Natural killer cell treated with Interleukin-12 subunit alpha and Interleukin-12 subunit beta and Interleukin-15 and Interleukin-18, amount 100 ng/mL, for 72 hours (primary cell): ENCODE data around the gene ZCCHC2. TPM values are rescaled to one million over a fixed set of nuclear protein-coding genes. Genes with fewer than 3 reads are reported as not detected.
A peak's percentile ranks its signal among the peaks of the same experiment; 100 is the strongest.

Experiments used
- ATAC-seq, 2 donors: fragments of 150-1000 bp; cut with Tn5 transposase in 1 of 2; sonication (Bioruptor Pico), chemical (Tn5 transposase) in 1 of 2; 2 replicates each; pipeline ENCODE4 v1.10.0; 2021
- DNase-seq: peaks from one replicate; pipeline ENCODE4 v3.0.0; 2022; ENCODE audit warnings: low spot score
- H3K27ac Mint-ChIP-seq, 2 donors: 1 replicate in 1 of 2; 2 replicates in 1 of 2; pipeline ENCODE4 v1.8.0; 2022; ENCODE audit warnings: mixed read lengths in 2 of 2, mild to moderate bottlenecking in 1 of 2, moderate library complexity in 1 of 2
- H3K27me3 Mint-ChIP-seq, 2 donors: 1 replicate in 1 of 2; 2 replicates in 1 of 2; pipeline ENCODE4 v1.8.0; 2022; ENCODE audit warnings: mixed read lengths in 2 of 2
- H3K36me3 Mint-ChIP-seq: one replicate; pipeline ENCODE4 v1.8.0; 2022; ENCODE audit warnings: mixed read lengths
- H3K4me1 Mint-ChIP-seq, 2 donors: 1 replicate in 1 of 2; 2 replicates in 1 of 2; pipeline ENCODE4 v1.8.0; 2022; ENCODE audit warnings: low read depth in 2 of 2, mixed read lengths in 2 of 2, mild to moderate bottlenecking in 1 of 2
- H3K4me3 Mint-ChIP-seq: one replicate; pipeline ENCODE4 v1.8.0; 2022; ENCODE audit warnings: mixed read lengths
- H3K9me3 Mint-ChIP-seq: 2 replicates; pipeline ENCODE4 v1.8.0; 2022; ENCODE audit warnings: mixed read lengths
- total RNA-seq, 2 donors: library from RNA; stranded (reverse); gene quantifications; one replicate each; pipeline ENCODE4 v1.2.3, GENCODE V29; 2022

The ZCCHC2 gene
- total RNA-seq, 2 donors from 2014 or later: 46.3 to 51.2 TPM

GRCh38 chr18:62519684-62520083 is 3.1 kb upstream of the ZCCHC2 start:
- no peaks in the 10 kb centered on the region for H3K9me3 Mint-ChIP-seq
- no peak overlapping the region for H3K27ac Mint-ChIP-seq
- H3K4me3 Mint-ChIP-seq: no peak overlapping the region
- H3K27me3 Mint-ChIP-seq: peaks cover 0 to 10% of the 10 kb centered on the region in 2 donors
- no peak for ATAC-seq
- no peak for DNase-seq
- peaks cover 7% of the 10 kb centered on the region for H3K36me3 Mint-ChIP-seq
- H3K4me1 Mint-ChIP-seq: peaks cover 8 to 15% of the 10 kb centered on the region in 2 donors

DNA sequence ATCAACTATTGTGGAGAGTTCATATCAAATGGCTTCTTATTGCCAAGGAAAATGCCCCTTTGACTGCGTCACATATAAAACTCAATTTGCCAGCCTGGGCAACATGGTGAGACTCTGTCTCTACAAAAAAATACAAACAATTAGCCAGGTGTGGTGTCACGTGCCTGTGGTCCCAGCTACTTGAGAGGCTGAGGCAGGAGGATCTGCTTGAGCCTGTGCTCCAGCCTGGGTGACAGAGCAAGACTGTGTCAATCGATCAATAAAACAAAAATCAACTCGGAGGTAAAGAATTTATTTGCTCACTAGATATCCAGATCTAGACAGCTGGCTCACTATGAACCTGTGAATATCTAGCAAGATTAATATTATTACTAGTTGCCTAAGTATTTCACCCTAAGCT is 1.7 kb upstream of the ZCCHC2 start:
- peaks cover 16% of the 10 kb centered on the region for H3K36me3 Mint-ChIP-seq
- ATAC-seq (no peak), DNase-seq (no peak)
- H3K27me3 Mint-ChIP-seq: peaks cover 0 to 10% of the 10 kb centered on the region in 2 donors
- H3K4me3 Mint-ChIP-seq: peak overlapping the region; percentile 88
- H3K9me3 Mint-ChIP-seq: no peaks in the 10 kb centered on the region
- peak overlapping the region; percentile 73 to 79 for H3K27ac Mint-ChIP-seq
- peaks cover 21 to 29% of the 10 kb centered on the region in 2 donors for H3K4me1 Mint-ChIP-seq

GRCh38 chr18:62521593-62521992 is 1.2 kb upstream of the ZCCHC2 start:
- Mint-ChIP-seq H3K4me3 (peak overlapping the region; percentile 88), H3K4me1 (peaks cover 22 to 29% of the 10 kb centered on the region in 2 donors), H3K9me3 (no peaks in the 10 kb centered on the region), H3K36me3 (peaks cover 16% of the 10 kb centered on the region), H3K27me3 (peaks cover 0 to 10% of the 10 kb centered on the region in 2 donors), H3K27ac (peak overlapping the region; percentile 73 to 79)
- no peak for DNase-seq
- no peak for ATAC-seq

GRCh38 chr18:62522178-62522503 is 684 bp upstream of the ZCCHC2 start:
- Mint-ChIP-seq H3K4me1 (peaks cover 22 to 29% of the 10 kb centered on the region in 2 donors), H3K27me3 (peaks cover 0 to 10% of the 10 kb centered on the region in 2 donors), H3K27ac (peak overlapping the region; percentile 73 to 79), H3K36me3 (peaks cover 16% of the 10 kb centered on the region), H3K9me3 (no peaks in the 10 kb centered on the region), H3K4me3 (peak overlapping the region; percentile 88)
- peak; percentile 0 for ATAC-seq
- no peak for DNase-seq

DNA sequence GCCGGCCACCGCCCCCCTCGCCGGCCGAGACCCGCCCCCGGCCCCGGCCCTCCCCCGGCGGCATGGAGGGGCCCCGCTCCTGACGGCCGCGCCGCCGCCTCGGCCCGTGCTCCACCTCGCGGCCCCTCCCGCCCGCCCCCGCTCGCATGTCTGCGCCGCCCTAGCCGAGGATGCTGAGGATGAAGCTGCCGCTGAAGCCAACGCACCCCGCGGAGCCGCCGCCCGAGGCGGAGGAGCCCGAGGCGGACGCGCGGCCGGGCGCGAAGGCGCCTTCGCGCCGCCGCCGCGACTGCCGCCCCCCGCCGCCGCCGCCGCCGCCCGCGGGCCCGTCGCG is 397 bp downstream of the ZCCHC2 start:
- Mint-ChIP-seq H3K36me3 (peaks cover 12% of the 10 kb centered on the region), H3K4me3 (no peak overlapping the region), H3K27me3 (peaks cover 0 to 7% of the 10 kb centered on the region in 2 donors), H3K9me3 (no peaks in the 10 kb centered on the region), H3K27ac (no peak overlapping the region), H3K4me1 (peaks cover 22 to 38% of the 10 kb centered on the region in 2 donors)
- ATAC-seq: no peak
- no peak for DNase-seq

- no peaks in the 10 kb centered on the region for H3K9me3 Mint-ChIP-seq
- H3K27ac Mint-ChIP-seq: peak overlapping the region in 1 of 2 donors; percentile 97
- ATAC-seq (peak in 1 of 2 donors; percentile 1), DNase-seq (peak; percentile 67)
- H3K4me1 Mint-ChIP-seq: peaks cover 22 to 38% of the 10 kb centered on the region in 2 donors
- peaks cover 11% of the 10 kb centered on the region for H3K36me3 Mint-ChIP-seq
- peak overlapping the region; percentile 99 for H3K4me3 Mint-ChIP-seq
- H3K27me3 Mint-ChIP-seq: peaks cover 0 to 4% of the 10 kb centered on the region in 2 donors
Observed at GRCh38 chr18:62523631-62524439, 1.0 kb downstream of the ZCCHC2 start.

- Mint-ChIP-seq H3K27me3 (peaks cover 0 to 4% of the 10 kb centered on the region in 2 donors), H3K36me3 (peaks cover 11% of the 10 kb centered on the region), H3K9me3 (no peaks in the 10 kb centered on the region), H3K4me1 (peaks cover 25 to 44% of the 10 kb centered on the region in 2 donors), H3K4me3 (peak overlapping the region; percentile 99), H3K27ac (peak overlapping the region; percentile 93 to 97)
- ATAC-seq (peak; percentile 5 to 14), DNase-seq (peak; percentile 77)
Observed at GRCh38 chr18:62524440-62525200, 1.8 kb downstream of the ZCCHC2 start.

GRCh38 chr18:62525608-62526007 is 2.8 kb downstream of the ZCCHC2 start:
- Mint-ChIP-seq H3K36me3 (peaks cover 17% of the 10 kb centered on the region), H3K4me3 (peak overlapping the region; percentile 99), H3K4me1 (peaks cover 30 to 48% of the 10 kb centered on the region in 2 donors), H3K27me3 (peaks cover 0 to 4% of the 10 kb centered on the region in 2 donors), H3K27ac (peak overlapping the region; percentile 93 to 97), H3K9me3 (no peaks in the 10 kb centered on the region)
- DNase-seq (no peak), ATAC-seq (no peak)

- H3K36me3 Mint-ChIP-seq: peaks cover 17% of the 10 kb centered on the region
- peak; percentile 83 for DNase-seq
- ATAC-seq: peak; percentile 50 to 61
- H3K4me3 Mint-ChIP-seq: peak overlapping the region; percentile 99
- peaks cover 25 to 40% of the 10 kb centered on the region in 2 donors for H3K4me1 Mint-ChIP-seq
- no peaks in the 10 kb centered on the region for H3K9me3 Mint-ChIP-seq
- no peaks in the 10 kb centered on the region for H3K27me3 Mint-ChIP-seq
- H3K27ac Mint-ChIP-seq: peak overlapping the region; percentile 93 to 97
Observed at GRCh38 chr18:62526098-62527025, 3.5 kb downstream of the ZCCHC2 start.

DNA sequence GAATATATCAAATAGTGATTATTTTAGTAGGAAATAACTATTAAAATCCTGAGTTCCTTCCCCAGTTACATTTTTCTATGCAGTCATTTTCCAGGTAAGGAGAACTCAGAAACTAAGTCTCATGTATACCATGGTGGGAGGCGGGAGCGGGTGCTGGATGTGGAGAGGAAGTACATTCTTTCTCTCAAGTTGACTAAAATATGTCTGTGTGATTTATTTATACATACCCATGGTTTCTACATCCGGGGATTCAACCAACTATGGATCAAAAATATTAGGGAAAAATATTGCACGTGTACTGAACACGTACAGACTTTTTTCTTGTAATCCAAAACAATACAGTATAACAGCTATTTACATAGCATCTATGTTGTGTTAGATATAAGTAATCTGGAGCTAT is 6.8 kb downstream of the ZCCHC2 start:
- peaks cover 30 to 51% of the 10 kb centered on the region in 2 donors for H3K4me1 Mint-ChIP-seq
- no peak overlapping the region for H3K27ac Mint-ChIP-seq
- DNase-seq (no peak), ATAC-seq (no peak)
- no peaks in the 10 kb centered on the region for H3K27me3 Mint-ChIP-seq
- no peak overlapping the region for H3K4me3 Mint-ChIP-seq
- no peaks in the 10 kb centered on the region for H3K9me3 Mint-ChIP-seq
- peaks cover 22% of the 10 kb centered on the region for H3K36me3 Mint-ChIP-seq

GRCh38 chr18:62531078-62531477 is 8.3 kb downstream of the ZCCHC2 start:
- H3K27me3 Mint-ChIP-seq: no peaks in the 10 kb centered on the region
- ATAC-seq: no peak
- H3K4me3 Mint-ChIP-seq: no peak overlapping the region
- no peak for DNase-seq
- no peak overlapping the region for H3K27ac Mint-ChIP-seq
- peaks cover 28 to 51% of the 10 kb centered on the region in 2 donors for H3K4me1 Mint-ChIP-seq
- peaks cover 11% of the 10 kb centered on the region for H3K36me3 Mint-ChIP-seq
- no peaks in the 10 kb centered on the region for H3K9me3 Mint-ChIP-seq

DNA sequence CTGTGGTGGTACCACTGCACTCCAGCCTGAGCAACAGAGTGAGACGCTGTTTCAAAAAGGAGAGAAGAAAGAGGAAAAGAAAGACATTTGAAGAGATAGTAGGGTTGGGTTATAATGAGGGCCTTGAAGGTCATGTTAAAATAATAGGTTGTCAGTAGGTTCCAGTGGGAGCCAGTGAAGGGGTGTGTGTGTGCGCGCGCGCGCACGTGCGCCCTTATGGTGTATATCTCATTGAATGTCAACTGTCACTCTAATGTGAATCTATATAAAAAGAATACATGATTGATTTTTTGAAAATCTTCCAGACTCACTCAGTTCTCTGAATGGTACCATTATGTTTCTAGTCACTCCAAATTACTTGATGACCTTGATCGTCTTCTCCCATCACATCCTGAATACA is 9.1 kb downstream of the ZCCHC2 start:
- DNase-seq (no peak), ATAC-seq (no peak)
- Mint-ChIP-seq H3K36me3 (peaks cover 11% of the 10 kb centered on the region), H3K27me3 (no peaks in the 10 kb centered on the region), H3K4me3 (no peak overlapping the region), H3K4me1 (peaks cover 32 to 55% of the 10 kb centered on the region in 2 donors), H3K27ac (no peak overlapping the region), H3K9me3 (no peaks in the 10 kb centered on the region)

GRCh38 chr18:62536005-62536404 is 13.2 kb downstream of the ZCCHC2 start:
- Mint-ChIP-seq H3K36me3 (peaks cover 5% of the 10 kb centered on the region), H3K27me3 (no peaks in the 10 kb centered on the region), H3K4me1 (peaks cover 33 to 43% of the 10 kb centered on the region in 2 donors), H3K4me3 (no peak overlapping the region), H3K9me3 (no peaks in the 10 kb centered on the region), H3K27ac (peak overlapping the region in 1 of 2 donors; percentile 42)
- no peak for DNase-seq
- peak in 1 of 2 donors; percentile 73 for ATAC-seq
